ENCODE measurements around the gene FMN2.

- no peak for TF ChIP-seq CTCF (conservative IDR thresholded peaks at IDR 0.05 in 1 of 2, IDR thresholded peaks at IDR 0.05 in 1 of 2; ENCODE audit: low read depth in 1 of 2, low read length in 2 of 2)
- no peak for TF ChIP-seq EZH2 (IDR thresholded peaks at IDR 0.05; ENCODE audit: low read length, missing control alignments)
Observed at GRCh38 chr1:240524356-240525069, 432.8 kb downstream of the FMN2 start.
